Measurements from ENCODE around the gene CHD1L. TPM values are rescaled to one million over a fixed set of nuclear protein-coding genes. Genes with fewer than 3 reads are reported as not detected.
"Not testable (repeated sequence)": the region's sequence is repeated elsewhere in the genome, so short reads cannot be mapped to it uniquely, and the experiment has no call there.

CHD1L gene
- total RNA-seq, 2 donors from 2014 or later: 29.0 to 29.3 TPM

DNA sequence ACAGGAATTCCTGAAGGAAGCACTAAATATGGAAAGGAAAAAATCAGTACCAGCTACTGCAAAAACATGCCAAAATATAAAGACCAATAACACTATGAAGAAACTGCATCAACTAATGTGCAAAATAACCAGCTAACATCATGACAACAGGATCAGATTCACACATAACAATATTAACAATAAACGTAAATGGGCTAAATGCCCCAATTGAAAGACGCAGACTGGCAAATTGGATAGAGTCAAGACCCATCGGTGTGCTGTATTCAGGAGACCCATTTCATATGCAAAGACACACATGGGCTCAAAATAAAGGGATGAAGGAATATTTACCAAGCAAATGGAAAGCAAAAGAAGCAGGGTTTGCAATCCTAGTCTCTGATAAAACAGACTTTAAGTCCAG, 63.3 kb downstream of the CHD1L start:
- ATAC-seq; H3K4me1 Mint-ChIP-seq; H3K36me3 Mint-ChIP-seq (ENCODE audit: low read depth); H3K9me3 ChIP-seq (ENCODE audit: control insufficient read depth, low read length, poor library complexity, severe bottlenecking); H3K27me3 Mint-ChIP-seq; H3K27ac Mint-ChIP-seq; H3K4me3 Mint-ChIP-seq; DNase-seq: not testable (repeated sequence)

DNA sequence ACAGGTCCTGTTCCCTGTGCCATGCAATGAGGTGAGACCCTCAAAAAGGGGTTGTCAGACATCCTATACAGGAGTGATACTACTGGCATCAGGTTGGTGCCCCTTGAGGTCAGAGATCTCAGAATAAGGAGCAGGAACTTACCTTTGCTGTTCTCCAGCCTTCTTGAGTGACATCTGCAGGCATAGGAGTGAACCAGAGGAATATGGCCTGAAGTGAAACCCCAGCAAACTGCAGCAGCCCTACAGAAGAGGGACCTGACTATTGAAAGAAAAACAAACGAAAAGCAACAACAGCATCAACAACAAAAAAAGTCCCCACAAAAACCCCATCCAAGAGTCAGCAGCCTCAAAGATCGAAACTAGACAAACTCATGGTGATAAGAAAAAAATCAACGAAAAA, 74.5 kb downstream of the CHD1L start:
- no peaks in the 10 kb centered on the region for H3K4me1 Mint-ChIP-seq
- DNase-seq (no peak), ATAC-seq (no peak)
- H3K27ac Mint-ChIP-seq: no peak overlapping the region
- peaks cover 5% of the 10 kb centered on the region for H3K27me3 Mint-ChIP-seq
- no peaks in the 10 kb centered on the region for H3K9me3 ChIP-seq (ENCODE audit: control insufficient read depth, low read length, poor library complexity, severe bottlenecking)
- H3K4me3 Mint-ChIP-seq: no peak overlapping the region
- H3K36me3 Mint-ChIP-seq (ENCODE audit: low read depth): peaks cover 3% of the 10 kb centered on the region

DNA sequence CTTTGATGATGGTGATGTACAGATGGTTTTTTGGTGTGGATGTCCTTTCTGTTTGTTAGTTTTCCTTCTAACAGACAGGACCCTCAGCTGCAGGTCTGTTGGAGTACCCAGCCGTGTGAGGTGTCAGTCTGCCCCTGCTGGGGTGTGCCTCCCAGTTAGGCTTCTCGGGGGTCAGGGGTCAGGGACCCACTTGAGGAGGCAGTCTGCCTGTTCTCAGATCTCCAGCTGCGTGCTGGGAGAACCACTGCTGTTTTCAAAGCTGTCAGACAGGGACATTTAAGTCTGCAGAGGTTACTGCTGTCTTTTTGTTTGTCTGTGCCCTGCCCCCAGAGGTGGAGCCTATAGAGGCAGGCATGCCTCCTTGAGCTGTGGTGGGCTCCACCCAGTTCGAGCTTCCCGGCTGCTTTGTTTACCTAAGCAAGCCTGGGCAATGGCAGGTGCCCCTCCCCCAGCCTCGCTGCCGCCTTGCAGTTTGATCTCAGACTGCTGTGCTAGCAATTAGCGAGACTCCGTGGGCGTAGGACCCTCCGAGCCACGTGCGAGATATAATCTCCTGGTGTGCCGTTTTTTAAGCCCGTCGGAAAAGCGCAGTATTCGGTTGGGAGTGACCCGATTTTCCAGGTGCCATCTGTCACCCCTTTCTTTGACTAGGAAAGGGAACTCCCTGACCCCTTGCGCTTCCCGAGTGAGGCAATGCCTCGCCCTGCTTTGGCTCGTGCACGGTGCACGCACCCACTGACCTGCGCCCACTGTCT, 84.6 kb downstream of the CHD1L start:
- not testable (repeated sequence) for H3K36me3 Mint-ChIP-seq (ENCODE audit: low read depth); H3K27me3 Mint-ChIP-seq; DNase-seq; H3K4me3 Mint-ChIP-seq; ATAC-seq; H3K4me1 Mint-ChIP-seq; H3K9me3 ChIP-seq (ENCODE audit: control insufficient read depth, low read length, poor library complexity, severe bottlenecking); H3K27ac Mint-ChIP-seq

DNA sequence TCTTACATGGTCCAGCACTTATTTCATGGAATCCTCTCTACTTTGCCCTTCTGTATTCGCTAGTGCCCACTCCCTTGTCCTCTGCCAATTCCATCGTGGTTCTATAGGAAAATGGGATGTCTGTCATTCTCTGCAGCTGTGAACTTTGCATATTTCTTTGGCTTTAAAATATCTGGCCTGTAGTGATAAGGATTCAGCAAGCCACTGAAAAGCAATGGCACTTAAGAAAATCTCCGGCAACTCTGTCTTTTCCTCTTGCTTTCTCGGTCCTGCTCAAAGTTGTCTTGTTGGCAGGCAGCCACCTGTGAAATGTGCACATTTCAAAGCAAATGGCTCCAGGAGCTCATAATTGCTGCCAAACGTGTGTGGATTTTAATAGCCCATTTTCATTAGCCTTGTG, 91.8 kb downstream of the CHD1L start:
- peaks cover 5% of the 10 kb centered on the region for H3K4me1 Mint-ChIP-seq
- peaks cover 56% of the 10 kb centered on the region for H3K27me3 Mint-ChIP-seq
- no peak for ATAC-seq
- peaks cover 2% of the 10 kb centered on the region for H3K36me3 Mint-ChIP-seq (ENCODE audit: low read depth)
- no peak for DNase-seq
- no peak overlapping the region for H3K27ac Mint-ChIP-seq
- no peaks in the 10 kb centered on the region for H3K9me3 ChIP-seq (ENCODE audit: control insufficient read depth, low read length, poor library complexity, severe bottlenecking)
- H3K4me3 Mint-ChIP-seq: no peak overlapping the region

DNA sequence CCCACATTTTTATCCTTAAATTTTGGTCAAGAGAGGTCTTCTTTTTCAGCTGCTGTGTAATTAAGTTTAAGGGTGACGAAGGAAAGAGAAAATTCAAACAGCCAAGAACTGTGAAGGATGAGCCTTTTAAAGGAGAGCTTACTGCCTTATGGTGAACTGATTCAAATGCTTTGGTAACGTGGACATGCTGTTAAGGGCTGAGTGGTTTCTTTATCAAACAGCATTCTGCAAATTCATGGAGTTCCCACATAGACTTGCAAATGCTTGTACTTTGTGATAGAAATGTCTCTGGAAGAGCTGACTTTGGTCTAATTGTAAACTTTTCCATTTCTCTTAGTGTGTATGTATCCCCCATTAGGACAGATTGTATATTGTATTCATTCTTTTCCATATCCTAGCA, 93.8 kb downstream of the CHD1L start:
- peaks cover 2% of the 10 kb centered on the region for H3K36me3 Mint-ChIP-seq (ENCODE audit: low read depth)
- H3K27ac Mint-ChIP-seq: no peak overlapping the region
- no peak for DNase-seq
- no peak for ATAC-seq
- no peaks in the 10 kb centered on the region for H3K9me3 ChIP-seq (ENCODE audit: control insufficient read depth, low read length, poor library complexity, severe bottlenecking)
- peaks cover 70% of the 10 kb centered on the region for H3K27me3 Mint-ChIP-seq
- peaks cover 5% of the 10 kb centered on the region for H3K4me1 Mint-ChIP-seq
- H3K4me3 Mint-ChIP-seq: no peak overlapping the region

DNA sequence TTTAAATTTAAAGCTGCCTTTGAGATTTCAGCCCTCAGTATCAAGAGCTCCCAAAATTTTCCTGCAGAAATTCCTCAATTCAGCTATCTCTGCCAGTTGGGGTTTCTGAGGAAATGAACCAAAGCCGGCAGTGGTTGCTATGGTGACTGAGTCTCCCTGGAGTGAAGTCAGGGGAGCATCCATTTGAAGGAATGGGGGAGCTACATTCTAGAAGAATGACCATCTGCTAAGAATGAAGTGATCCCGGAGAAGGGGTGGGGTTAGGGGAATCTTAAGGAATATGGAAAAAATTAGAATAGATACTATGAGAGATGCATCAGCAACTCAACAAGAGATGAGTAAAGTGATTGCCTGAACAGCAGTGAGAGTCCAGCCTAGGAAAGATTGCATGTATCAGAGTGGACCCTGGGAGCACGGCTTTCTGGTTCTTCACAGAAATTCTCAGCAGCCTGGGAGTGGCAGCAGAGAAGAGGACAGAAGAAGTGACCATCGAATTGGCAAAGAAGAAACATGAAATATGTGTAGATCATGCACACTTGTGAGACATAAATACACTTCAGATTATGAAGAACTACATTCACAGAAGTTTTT, 94.7 kb downstream of the CHD1L start:
- peaks cover 5% of the 10 kb centered on the region for H3K36me3 Mint-ChIP-seq (ENCODE audit: low read depth)
- peaks cover 79% of the 10 kb centered on the region for H3K27me3 Mint-ChIP-seq
- H3K4me1 Mint-ChIP-seq: peaks cover 5% of the 10 kb centered on the region
- DNase-seq (no peak), ATAC-seq (no peak)
- no peaks in the 10 kb centered on the region for H3K9me3 ChIP-seq (ENCODE audit: control insufficient read depth, low read length, poor library complexity, severe bottlenecking)
- no peak overlapping the region for H3K27ac Mint-ChIP-seq
- no peak overlapping the region for H3K4me3 Mint-ChIP-seq

DNA sequence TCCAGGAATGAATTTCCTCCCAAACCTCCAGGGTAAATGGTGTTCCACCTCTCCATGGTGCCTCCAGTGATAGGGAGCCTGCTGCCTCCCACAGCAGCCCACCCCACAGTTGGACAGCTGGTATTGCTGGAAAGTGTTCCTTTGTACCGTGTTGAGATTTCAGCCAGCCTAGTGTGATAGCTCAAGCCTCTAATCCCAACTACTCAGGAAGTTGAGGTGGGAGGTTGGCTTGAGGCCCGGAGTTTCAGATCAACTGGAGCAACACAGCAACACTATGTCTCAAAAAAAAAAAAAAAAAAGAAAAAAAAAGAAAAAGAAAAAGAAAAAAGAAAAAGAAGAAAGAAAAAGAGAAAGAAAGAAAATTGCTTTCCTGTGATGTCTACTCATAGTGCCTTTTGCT, 96.1 kb downstream of the CHD1L start:
- H3K4me1 Mint-ChIP-seq: peaks cover 2% of the 10 kb centered on the region
- H3K36me3 Mint-ChIP-seq (ENCODE audit: low read depth): peaks cover 3% of the 10 kb centered on the region
- no peak overlapping the region for H3K27ac Mint-ChIP-seq
- ATAC-seq (no peak), DNase-seq (no peak)
- H3K27me3 Mint-ChIP-seq: peaks cover 79% of the 10 kb centered on the region
- H3K4me3 Mint-ChIP-seq: no peak overlapping the region
- no peaks in the 10 kb centered on the region for H3K9me3 ChIP-seq (ENCODE audit: control insufficient read depth, low read length, poor library complexity, severe bottlenecking)

DNA sequence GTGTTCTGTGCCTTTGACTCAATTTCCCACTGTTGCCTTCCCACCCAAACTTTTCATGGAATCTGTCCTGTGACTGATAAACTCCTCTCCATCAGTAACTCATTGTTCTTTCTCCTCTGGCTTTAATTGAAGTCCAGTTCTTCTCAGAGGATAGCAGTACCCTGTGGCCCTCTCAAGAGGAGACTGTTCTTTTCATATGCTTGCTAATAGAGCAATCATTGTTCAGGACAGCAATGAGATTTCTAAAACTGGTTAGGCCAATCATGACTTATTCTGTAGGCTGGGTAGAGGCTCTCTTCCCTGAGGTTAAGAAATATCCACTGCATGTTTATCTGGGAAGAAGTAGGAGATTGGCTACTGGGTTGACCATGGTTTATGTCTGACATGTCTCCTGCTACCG, 98.8 kb downstream of the CHD1L start:
- Mint-ChIP-seq H3K4me1 (no peaks in the 10 kb centered on the region), H3K4me3 (no peak overlapping the region), H3K27me3 (peaks cover 80% of the 10 kb centered on the region), H3K36me3 (ENCODE audit: low read depth) (peaks cover 4% of the 10 kb centered on the region), H3K27ac (no peak overlapping the region)
- ATAC-seq (no peak), DNase-seq (no peak)
- no peaks in the 10 kb centered on the region for H3K9me3 ChIP-seq (ENCODE audit: control insufficient read depth, low read length, poor library complexity, severe bottlenecking)

Other genes starting within 250 kb of the CHD1L start
- gene PRKAB2, start 70.2 kb upstream of the CHD1L start, total RNA-seq: 10 to 100 TPM in 1 of 2 donors, 1 to 10 TPM in 1; 6.0 to 13.4 TPM
- gene FMO5, start 17.3 kb upstream of the CHD1L start, total RNA-seq: 1 to 10 TPM; 1.7 to 1.9 TPM

Measured in T-helper 17 cell (primary cell).